Smooth muscle cell (in vitro differentiated cells): ENCODE measurements around the gene ITGB1BP2. TPM values are rescaled to one million over a fixed set of nuclear protein-coding genes. Genes with fewer than 3 reads are reported as not detected.
"Not testable (repeated sequence)": the region's sequence is repeated elsewhere in the genome, so short reads cannot be mapped to it uniquely, and the experiment has no call there.

Source experiments
- DNase-seq: peaks from one replicate; lab custom pipeline; 2025; ENCODE audit not compliant: unreplicated experiment; lab: John Stamatoyannopoulos, UW
- H2AFZ ChIP-seq: fragments of 200-600 bp; sonication (generic); 2 replicates; pipeline ENCODE4 v1.6.0; 2016; ENCODE audit warnings: antibody characterized with exemption, low read depth, mild to moderate bottlenecking
- H3F3A ChIP-seq: fragments of 200-600 bp; sonication (generic); 2 replicates; pipeline ENCODE4 v1.6.0; 2017; ENCODE audit warnings: antibody characterized with exemption, low read depth
- H3K27ac ChIP-seq: fragments of 200-600 bp; sonication (generic); 2 replicates; pipeline ENCODE4 v1.5.1; 2016; ENCODE audit warnings: low read depth, mild to moderate bottlenecking
- H3K27me3 ChIP-seq: fragments of 200-600 bp; sonication (generic); 2 replicates; pipeline ENCODE4 v1.6.1; 2016; ENCODE audit warnings: low read depth, mild to moderate bottlenecking
- H3K36me3 ChIP-seq: fragments of 200-600 bp; sonication (generic); 2 replicates; pipeline ENCODE4 v1.5.1; 2016; ENCODE audit warnings: low read depth
- H3K4me1 ChIP-seq: fragments of 200-600 bp; sonication (generic); 2 replicates; pipeline ENCODE4 v1.5.1; 2016; ENCODE audit warnings: low read depth
- H3K4me2 ChIP-seq: fragments of 200-600 bp; sonication (generic); 2 replicates; pipeline ENCODE4 v1.6.0; 2016; ENCODE audit warnings: mild to moderate bottlenecking
- H3K4me3 ChIP-seq: fragments of 200-600 bp; sonication (generic); 2 replicates; pipeline ENCODE4 v1.5.1; 2016; ENCODE audit warnings: mild to moderate bottlenecking
- H3K79me2 ChIP-seq: fragments of 200-600 bp; sonication (generic); 2 replicates; pipeline ENCODE4 v1.6.0; 2016; ENCODE audit warnings: low read depth, mild to moderate bottlenecking
- H3K9ac ChIP-seq: fragments of 200-600 bp; sonication (generic); 2 replicates; pipeline ENCODE4 v1.6.0; 2016; ENCODE audit warnings: low read depth
- H3K9me3 ChIP-seq: fragments of 200-600 bp; sonication (generic); replicated peaks from 2 replicates; pipeline ENCODE4 v1.5.1; 2016; ENCODE audit warnings: low read depth
- H4K20me1 ChIP-seq: fragments of 200-600 bp; sonication (generic); 2 replicates; pipeline ENCODE4 v1.6.0; 2016; ENCODE audit warnings: low read depth
- WGBS: methylation state at CpG from one replicate; pipeline ENCODE4 v1.1.7; 2016; ENCODE audit warnings: low lambda C conversion rate; 5-methylcytosine and 5-hydroxymethylcytosine counted together
- polyA plus RNA-seq: library from polyadenylated mRNA; unstranded; fragments of >200 nt; fragmentation: Nextera tagmentation; extraction: Ambion mirVana; gene quantifications from 2 replicates; pipeline ENCODE4 v1.2.1, GENCODE V29; 2016
- total RNA-seq: library from RNA; depleted of rRNA; stranded (reverse); fragments of >200 nt; gene quantifications from 2 replicates; pipeline ENCODE4 v1.2.3, GENCODE V29; 2014
- TF ChIP-seq, protein P1 (sequence below): fragments of 200-600 bp; sonication (generic); IDR thresholded peaks from 2 replicates; pipeline ENCODE4 v1.5.1; 2017; ENCODE audit warnings: borderline replicate concordance, mild to moderate bottlenecking, antibody characterized with exemption; ENCODE audit not compliant: insufficient read depth, poor library complexity, severe bottlenecking

The ITGB1BP2 gene
- total and polyA plus RNA-seq, 2 experiments from 2014 or later = 2.0 TPM; not detected in 1

DNA sequence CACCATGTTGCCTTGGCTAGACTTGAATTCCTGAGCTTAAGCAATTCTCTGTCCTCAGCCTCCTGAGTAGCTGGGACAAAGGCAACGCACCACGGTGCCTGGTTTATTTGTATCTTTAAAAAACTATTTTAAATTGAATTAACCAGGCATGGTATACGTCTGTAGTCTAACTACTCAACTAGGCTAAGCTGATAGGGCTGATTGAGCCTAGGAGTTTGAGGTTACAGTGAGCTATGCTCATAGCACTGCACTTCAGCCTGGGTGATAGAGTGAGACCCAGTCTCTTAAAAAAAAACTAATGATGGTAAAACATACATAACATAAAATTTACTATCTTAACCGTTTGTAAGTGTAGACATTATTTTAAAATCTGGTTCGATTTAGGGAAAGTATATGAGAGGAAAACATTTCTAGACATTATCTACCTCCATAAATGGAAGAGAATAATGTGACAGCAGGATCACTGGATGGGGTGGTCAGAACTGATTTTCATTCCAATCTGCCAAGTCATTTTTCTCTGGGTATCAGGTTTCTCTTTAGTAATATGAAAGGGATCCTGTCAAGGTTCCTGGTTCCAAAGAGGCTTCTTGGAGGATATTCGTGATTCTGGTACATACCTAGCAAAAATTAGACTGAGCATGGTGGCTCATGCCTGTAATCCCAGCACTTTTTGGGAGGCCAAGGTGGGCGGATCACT lies 8.7 kb upstream of the ITGB1BP2 start:
- Histone ChIP-seq H3K4me2 (no peak overlapping the region), H3K9ac (no peak overlapping the region), H3K27ac (peak overlapping the region; percentile 34), H2AFZ (no peak overlapping the region), H3K36me3 (peaks cover 15% of the 10 kb centered on the region), H3K27me3 (no peaks in the 10 kb centered on the region), H3K9me3 (no peaks in the 10 kb centered on the region), H3K79me2 (peaks cover 34% of the 10 kb centered on the region), H4K20me1 (peaks cover 78% of the 10 kb centered on the region), H3K4me1 (no peaks in the 10 kb centered on the region), H3F3A (peaks cover 3% of the 10 kb centered on the region), H3K4me3 (no peak overlapping the region)
- 84% methylated on average over 7 of the region's 7 CpGs for WGBS
- TF ChIP-seq, protein P1, sequence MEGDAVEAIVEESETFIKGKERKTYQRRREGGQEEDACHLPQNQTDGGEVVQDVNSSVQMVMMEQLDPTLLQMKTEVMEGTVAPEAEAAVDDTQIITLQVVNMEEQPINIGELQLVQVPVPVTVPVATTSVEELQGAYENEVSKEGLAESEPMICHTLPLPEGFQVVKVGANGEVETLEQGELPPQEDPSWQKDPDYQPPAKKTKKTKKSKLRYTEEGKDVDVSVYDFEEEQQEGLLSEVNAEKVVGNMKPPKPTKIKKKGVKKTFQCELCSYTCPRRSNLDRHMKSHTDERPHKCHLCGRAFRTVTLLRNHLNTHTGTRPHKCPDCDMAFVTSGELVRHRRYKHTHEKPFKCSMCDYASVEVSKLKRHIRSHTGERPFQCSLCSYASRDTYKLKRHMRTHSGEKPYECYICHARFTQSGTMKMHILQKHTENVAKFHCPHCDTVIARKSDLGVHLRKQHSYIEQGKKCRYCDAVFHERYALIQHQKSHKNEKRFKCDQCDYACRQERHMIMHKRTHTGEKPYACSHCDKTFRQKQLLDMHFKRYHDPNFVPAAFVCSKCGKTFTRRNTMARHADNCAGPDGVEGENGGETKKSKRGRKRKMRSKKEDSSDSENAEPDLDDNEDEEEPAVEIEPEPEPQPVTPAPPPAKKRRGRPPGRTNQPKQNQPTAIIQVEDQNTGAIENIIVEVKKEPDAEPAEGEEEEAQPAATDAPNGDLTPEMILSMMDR = no peak
- DNase-seq = no peak

DNA sequence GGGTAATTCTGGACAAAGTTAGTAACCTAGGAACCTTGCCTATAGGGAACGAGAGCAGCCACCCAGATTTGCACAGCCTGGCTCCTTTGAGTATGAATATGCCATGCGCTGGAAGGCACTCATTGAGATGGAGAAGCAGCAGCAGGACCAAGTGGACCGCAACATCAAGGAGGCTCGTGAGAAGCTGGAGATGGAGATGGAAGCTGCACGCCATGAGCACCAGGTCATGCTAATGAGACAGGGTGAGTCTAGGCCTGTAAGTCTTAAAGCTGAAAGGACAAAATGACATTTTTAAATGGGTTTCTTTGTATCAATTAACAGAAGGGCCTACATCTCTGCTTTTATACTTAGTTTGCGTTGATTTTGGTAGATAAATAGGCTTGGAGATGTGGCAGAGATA lies 4.7 kb upstream of the ITGB1BP2 start:
- no peak for DNase-seq
- Histone ChIP-seq H3K9me3 (no peaks in the 10 kb centered on the region), H3K9ac (no peak overlapping the region), H3F3A (no peaks in the 10 kb centered on the region), H3K4me1 (no peaks in the 10 kb centered on the region), H3K4me3 (no peak overlapping the region), H3K36me3 (peaks cover 5% of the 10 kb centered on the region), H3K79me2 (no peaks in the 10 kb centered on the region), H3K4me2 (no peak overlapping the region), H3K27ac (no peak overlapping the region), H3K27me3 (no peaks in the 10 kb centered on the region), H2AFZ (no peak overlapping the region), H4K20me1 (peaks cover 47% of the 10 kb centered on the region)
- WGBS = 82% methylated on average over 6 of the region's 6 CpGs
- TF ChIP-seq, protein P1 = no peak

DNA sequence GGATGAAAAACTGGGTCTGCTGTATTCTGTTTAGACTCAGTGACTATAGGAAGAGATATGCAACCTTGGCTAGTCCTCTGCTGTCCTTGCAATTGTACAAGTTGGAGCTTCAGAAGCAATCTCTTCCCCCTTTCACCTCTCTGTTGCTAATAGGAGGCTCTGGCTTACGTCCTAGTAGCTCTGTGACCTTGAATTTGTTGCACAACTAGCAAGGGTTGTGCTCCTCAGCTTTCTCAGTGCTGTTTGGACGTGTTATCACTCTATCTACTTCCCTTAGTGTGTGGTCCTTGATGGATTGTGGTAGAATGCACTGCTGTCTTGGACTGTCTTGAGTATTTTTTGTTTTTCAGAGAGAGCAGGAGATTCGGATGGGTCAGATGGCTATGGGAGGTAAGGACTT lies 3.4 kb upstream of the ITGB1BP2 start:
- 63% methylated on average over 3 of the region's 3 CpGs for WGBS
- no peaks in the 10 kb centered on the region for H3K9me3 ChIP-seq
- no peak overlapping the region for H2AFZ ChIP-seq
- H3K4me1 ChIP-seq = no peaks in the 10 kb centered on the region
- H3K79me2 ChIP-seq = no peaks in the 10 kb centered on the region
- H3K27ac ChIP-seq = no peak overlapping the region
- H3K27me3 ChIP-seq = no peaks in the 10 kb centered on the region
- H3K9ac ChIP-seq = no peak overlapping the region
- H3K4me3 ChIP-seq = no peak overlapping the region
- TF ChIP-seq, protein P1 = no peak
- peaks cover 34% of the 10 kb centered on the region for H4K20me1 ChIP-seq
- DNase-seq = no peak
- H3K36me3 ChIP-seq = peaks cover 5% of the 10 kb centered on the region
- H3F3A ChIP-seq = no peaks in the 10 kb centered on the region
- H3K4me2 ChIP-seq = no peak overlapping the region

DNA sequence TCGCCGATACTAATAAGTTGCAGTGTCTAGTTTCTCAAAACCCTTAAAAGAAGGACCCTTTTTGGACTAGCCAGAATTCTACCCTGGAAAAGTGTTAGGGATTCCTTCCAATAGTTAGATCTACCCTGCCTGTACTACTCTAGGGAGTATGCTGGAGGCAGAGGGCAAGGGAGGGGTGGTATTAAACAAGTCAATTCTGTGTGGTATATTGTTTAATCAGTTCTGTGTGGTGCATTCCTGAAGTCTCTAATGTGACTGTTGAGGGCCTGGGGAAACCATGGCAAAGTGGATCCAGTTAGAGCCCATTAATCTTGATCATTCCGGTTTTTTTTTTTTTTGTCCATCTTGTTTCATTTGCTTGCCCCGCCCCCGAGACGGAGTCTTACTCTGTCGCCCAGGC lies 1.5 kb upstream of the ITGB1BP2 start:
- H3K9me3 ChIP-seq, H3K27ac ChIP-seq, H3K9ac ChIP-seq, H3K79me2 ChIP-seq, H3K4me2 ChIP-seq, H3K4me3 ChIP-seq, DNase-seq, H3K27me3 ChIP-seq, H3F3A ChIP-seq, H2AFZ ChIP-seq, H3K4me1 ChIP-seq, H3K36me3 ChIP-seq: not testable (repeated sequence)
- peaks cover 21% of the 10 kb centered on the region for H4K20me1 ChIP-seq
- WGBS = 94% methylated on average over 7 of the region's 7 CpGs

DNA sequence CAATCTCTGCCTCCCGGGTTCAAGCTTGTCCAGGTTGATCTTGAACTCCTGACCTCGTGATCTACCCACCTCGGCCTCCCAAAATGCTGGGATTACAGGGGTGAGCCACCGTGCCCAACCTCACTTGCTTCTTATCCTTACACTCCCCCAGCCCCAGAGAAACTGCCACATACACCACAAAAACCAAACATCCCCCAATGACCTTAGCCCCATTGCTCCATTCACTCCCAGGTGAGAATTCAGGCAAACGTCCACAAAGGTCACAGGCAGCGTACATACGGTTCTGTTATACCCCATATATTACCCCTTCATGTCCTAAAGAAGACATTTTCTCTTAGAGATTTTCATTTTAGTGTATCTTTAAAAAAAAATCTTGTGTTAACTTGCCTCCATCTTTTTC lies 1.1 kb upstream of the ITGB1BP2 start:
- not testable (repeated sequence) for H3K4me2 ChIP-seq, H3K9ac ChIP-seq, H2AFZ ChIP-seq, H3F3A ChIP-seq, H3K27ac ChIP-seq, H3K9me3 ChIP-seq, H3K79me2 ChIP-seq, H3K4me1 ChIP-seq, DNase-seq, H3K4me3 ChIP-seq, H3K27me3 ChIP-seq, H3K36me3 ChIP-seq
- H4K20me1 ChIP-seq = peaks cover 18% of the 10 kb centered on the region
- WGBS = 81% methylated on average over 7 of the region's 7 CpGs
